H9 (cell line): ENCODE measurements around the gene MRPL39. TPM values are rescaled to one million over a fixed set of nuclear protein-coding genes. Genes with fewer than 3 reads are reported as not detected.

Experiments
- DNase-seq: peaks from one replicate; pipeline ENCODE4 v3.0.0-alpha.2; 2017
- H2AFZ ChIP-seq: one replicate; pipeline ENCODE4 v1.6.1; 2013; ENCODE audit warnings: mild to moderate bottlenecking, low read length, control low read depth, moderate library complexity
- H2AK5ac ChIP-seq: 2 replicates; pipeline ENCODE4 v1.6.1; 2013; ENCODE audit warnings: low read length, control low read depth, mixed read lengths; ENCODE audit not compliant: insufficient read length
- H2BK120ac ChIP-seq: one replicate; pipeline ENCODE4 v1.6.1; 2013; ENCODE audit warnings: low read depth, mild to moderate bottlenecking, low read length, control low read depth, inconsistent platforms; ENCODE audit not compliant: poor library complexity, severe bottlenecking
- H2BK12ac ChIP-seq: 2 replicates; pipeline ENCODE4 v1.6.1; 2013; ENCODE audit warnings: low read length, control low read depth, mixed read lengths, low read depth; ENCODE audit not compliant: insufficient read length
- H2BK15ac ChIP-seq: 2 replicates; pipeline ENCODE4 v1.6.1; 2013; ENCODE audit warnings: low read depth, low read length, control low read depth
- H2BK20ac ChIP-seq: one replicate; pipeline ENCODE4 v1.6.1; 2013; ENCODE audit warnings: low read depth, mild to moderate bottlenecking, low read length, control low read depth, inconsistent platforms; ENCODE audit not compliant: poor library complexity, severe bottlenecking
- H2BK5ac ChIP-seq: 2 replicates; pipeline ENCODE4 v1.6.1; 2013; ENCODE audit warnings: low read length, control low read depth, mixed read lengths; ENCODE audit not compliant: insufficient read length
- H3K14ac ChIP-seq: 2 replicates; pipeline ENCODE4 v1.6.1; 2013; ENCODE audit warnings: low read length, control low read depth; ENCODE audit not compliant: insufficient read depth
- H3K18ac ChIP-seq: 2 replicates; pipeline ENCODE4 v1.6.1; 2013; ENCODE audit warnings: low read depth, mild to moderate bottlenecking, mixed read lengths, low read length, control low read depth; ENCODE audit not compliant: insufficient read length
- H3K23ac ChIP-seq: 2 replicates; pipeline ENCODE4 v1.6.1; 2013; ENCODE audit warnings: low read length, control low read depth, mixed read lengths, low read depth; ENCODE audit not compliant: insufficient read length
- H3K23me2 ChIP-seq: 2 replicates; pipeline ENCODE4 v1.6.1; 2013; ENCODE audit warnings: low read depth, mild to moderate bottlenecking, mixed read lengths, low read length, control low read depth; ENCODE audit not compliant: insufficient read length, poor library complexity, severe bottlenecking
- H3K27ac ChIP-seq: 2 replicates; pipeline ENCODE4 v1.5.1; 2013; ENCODE audit warnings: low read length, control low read depth, mixed read lengths, low read depth; ENCODE audit not compliant: insufficient read length
- H3K27me3 ChIP-seq: 2 replicates; pipeline ENCODE4 v1.6.1; 2013; ENCODE audit warnings: low read length, control low read depth, inconsistent platforms; ENCODE audit not compliant: insufficient read depth
- H3K4ac ChIP-seq: 2 replicates; pipeline ENCODE4 v1.6.1; 2013; ENCODE audit warnings: low read depth, mild to moderate bottlenecking, control low read depth, inconsistent platforms, low read length, moderate library complexity
- H3K4me1 ChIP-seq: 2 replicates; pipeline ENCODE4 v1.6.1; 2013; ENCODE audit warnings: low read length, control low read depth, inconsistent platforms; ENCODE audit not compliant: insufficient read depth
- H3K4me2 ChIP-seq: 2 replicates; pipeline ENCODE4 v1.6.1; 2013; ENCODE audit warnings: low read length, control low read depth, mixed read lengths; ENCODE audit not compliant: insufficient read length, insufficient read depth
- H3K56ac ChIP-seq: 2 replicates; pipeline ENCODE4 v1.6.1; 2013; ENCODE audit warnings: low read depth, mild to moderate bottlenecking, mixed read lengths, low read length, control low read depth; ENCODE audit not compliant: insufficient read length
- H3K79me1 ChIP-seq: 2 replicates; pipeline ENCODE4 v1.6.1; 2013; ENCODE audit warnings: low read depth, mild to moderate bottlenecking, moderate library complexity, low read length, control low read depth, inconsistent platforms; ENCODE audit not compliant: insufficient read depth, poor library complexity, severe bottlenecking
- H3K79me2 ChIP-seq: 2 replicates; pipeline ENCODE4 v1.6.1; 2013; ENCODE audit warnings: low read length, control low read depth, inconsistent platforms; ENCODE audit not compliant: insufficient read depth
- H3K9ac ChIP-seq: 2 replicates; pipeline ENCODE4 v1.6.1; 2013; ENCODE audit warnings: low read length, control low read depth, mixed read lengths; ENCODE audit not compliant: insufficient read length; ENCODE audit errors: extremely low read depth
- H3K9me3 ChIP-seq: one replicate; pipeline ENCODE4 v1.6.1; 2013; ENCODE audit warnings: low read depth, low read length, inconsistent platforms; ENCODE audit not compliant: control insufficient read depth
- H3T11ph ChIP-seq: one replicate; pipeline ENCODE4 v1.6.1; 2013; ENCODE audit warnings: mild to moderate bottlenecking, low read length, control low read depth, inconsistent platforms
- H4K20me1 ChIP-seq: one replicate; pipeline ENCODE4 v1.6.1; 2013; ENCODE audit not compliant: control insufficient read depth, insufficient read length, insufficient read depth
- H4K5ac ChIP-seq: 2 replicates; pipeline ENCODE4 v1.6.1; 2013; ENCODE audit warnings: low read depth, mild to moderate bottlenecking, mixed read lengths, low read length, control low read depth; ENCODE audit not compliant: insufficient read length
- H4K8ac ChIP-seq: replicated peaks from 2 replicates; pipeline ENCODE4 v1.6.1; 2013; ENCODE audit warnings: low read length, control low read depth, mixed read lengths, low read depth; ENCODE audit not compliant: insufficient read length
- H4K91ac ChIP-seq: 2 replicates; pipeline ENCODE4 v1.6.1; 2013; ENCODE audit warnings: low read depth, mild to moderate bottlenecking, moderate library complexity, mixed read lengths, low read length, control low read depth; ENCODE audit not compliant: insufficient read length
- H3K27ac Mint-ChIP-seq, 3 experiments: 2 replicates in 2 of 3; 3 replicates in 1 of 3; pipeline ENCODE4 v1.8.0; 2020 to 2021; ENCODE audit warnings: mixed read lengths in 3 of 3, mild to moderate bottlenecking in 1 of 3, moderate library complexity in 1 of 3
- H3K27me3 Mint-ChIP-seq: 2 replicates; pipeline ENCODE4 v1.8.0; 2021; ENCODE audit warnings: low read depth, mild to moderate bottlenecking, moderate library complexity, mixed read lengths
- H3K36me3 Mint-ChIP-seq, 3 experiments: 2 replicates in 2 of 3; 3 replicates in 1 of 3; pipeline ENCODE4 v1.8.0; 2020 to 2021; ENCODE audit warnings: low read depth in 3 of 3, mixed read lengths in 3 of 3; ENCODE audit not compliant: insufficient read depth in 1 of 3
- H3K4me1 Mint-ChIP-seq, 2 experiments: 2 replicates each; pipeline ENCODE4 v1.8.0; 2020; ENCODE audit warnings: mixed read lengths in 2 of 2
- H3K4me3 Mint-ChIP-seq, 2 experiments: 2 replicates in 1 of 2; 3 replicates in 1 of 2; pipeline ENCODE4 v1.8.0; 2020 to 2021; ENCODE audit warnings: mild to moderate bottlenecking in 2 of 2, mixed read lengths in 2 of 2, moderate library complexity in 1 of 2
- H3K9me3 Mint-ChIP-seq, 2 experiments: 2 replicates in 1 of 2; 3 replicates in 1 of 2; pipeline ENCODE4 v1.8.0; 2020; ENCODE audit warnings: mild to moderate bottlenecking in 2 of 2, mixed read lengths in 2 of 2, moderate library complexity in 1 of 2
- WGBS: extraction: QIAGEN DNeasy Blood & Tissue Kit; methylation state at CpG from one replicate; pipeline ENCODE4 v1.1.7; 2013; ENCODE audit warnings: missing lambda C conversion rate, low lambda C conversion rate, mixed read lengths; ENCODE audit not compliant: insufficient read length; ENCODE audit errors: extremely low coverage; 5-methylcytosine and 5-hydroxymethylcytosine counted together
- total RNA-seq: library from RNA; stranded (reverse); gene quantifications from 2 replicates; pipeline ENCODE4 v1.2.1, GENCODE V29; 2021
- TF ChIP-seq, protein P1 (sequence below): fragments of 200-600 bp; sonication (generic); conservative IDR thresholded peaks from 3 replicates; pipeline ENCODE4 v1.8.0; 2021; ENCODE audit warnings: antibody characterized with exemption, mild to moderate bottlenecking

Gene MRPL39
- total RNA-seq, 1 experiment from 2014 or later = 58.8 TPM

GRCh38 chr21:25582888-25583287, 24.4 kb downstream of the MRPL39 start:
- Histone ChIP-seq H2BK15ac (no peak overlapping the region), H3K79me1 (no peaks in the 10 kb centered on the region), H3K4ac (no peak overlapping the region), H2BK120ac (no peak overlapping the region), H3K23me2 (no peaks in the 10 kb centered on the region), H3K23ac (no peak overlapping the region), H2AK5ac (no peak overlapping the region), H3K14ac (no peak overlapping the region), H2BK12ac (no peak overlapping the region), H3K18ac (no peak overlapping the region), H2BK20ac (no peak overlapping the region), H4K91ac (no peak overlapping the region), H3K79me2 (no peaks in the 10 kb centered on the region), H4K8ac (no peak overlapping the region), H4K20me1 (no peaks in the 10 kb centered on the region), H3K4me1 (no peaks in the 10 kb centered on the region), H3K27ac (no peak overlapping the region), H3K27me3 (no peaks in the 10 kb centered on the region), H3K9ac (no peak overlapping the region), H4K5ac (no peak overlapping the region), H3K56ac (no peak overlapping the region), H2AFZ (no peak overlapping the region), H3K9me3 (no peaks in the 10 kb centered on the region), H3K4me2 (no peak overlapping the region), H3T11ph (no peak overlapping the region), H2BK5ac (no peak overlapping the region)
- Mint-ChIP-seq H3K9me3 (no peaks in the 10 kb centered on the region), H3K36me3 (peaks cover 1 to 24% (median 13%) of the 10 kb centered on the region in 3 experiments; a peak in 5 of 7 replicates), H3K27me3 (no peaks in the 10 kb centered on the region), H3K27ac (no peak overlapping the region; a peak in 1 of 7 replicates), H3K4me3 (no peak overlapping the region), H3K4me1 (no peaks in the 10 kb centered on the region)
- DNase-seq = no peak
- WGBS = no CpG with 5 or more reads among the region's 5 CpGs
- TF ChIP-seq, protein P1, sequence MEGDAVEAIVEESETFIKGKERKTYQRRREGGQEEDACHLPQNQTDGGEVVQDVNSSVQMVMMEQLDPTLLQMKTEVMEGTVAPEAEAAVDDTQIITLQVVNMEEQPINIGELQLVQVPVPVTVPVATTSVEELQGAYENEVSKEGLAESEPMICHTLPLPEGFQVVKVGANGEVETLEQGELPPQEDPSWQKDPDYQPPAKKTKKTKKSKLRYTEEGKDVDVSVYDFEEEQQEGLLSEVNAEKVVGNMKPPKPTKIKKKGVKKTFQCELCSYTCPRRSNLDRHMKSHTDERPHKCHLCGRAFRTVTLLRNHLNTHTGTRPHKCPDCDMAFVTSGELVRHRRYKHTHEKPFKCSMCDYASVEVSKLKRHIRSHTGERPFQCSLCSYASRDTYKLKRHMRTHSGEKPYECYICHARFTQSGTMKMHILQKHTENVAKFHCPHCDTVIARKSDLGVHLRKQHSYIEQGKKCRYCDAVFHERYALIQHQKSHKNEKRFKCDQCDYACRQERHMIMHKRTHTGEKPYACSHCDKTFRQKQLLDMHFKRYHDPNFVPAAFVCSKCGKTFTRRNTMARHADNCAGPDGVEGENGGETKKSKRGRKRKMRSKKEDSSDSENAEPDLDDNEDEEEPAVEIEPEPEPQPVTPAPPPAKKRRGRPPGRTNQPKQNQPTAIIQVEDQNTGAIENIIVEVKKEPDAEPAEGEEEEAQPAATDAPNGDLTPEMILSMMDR = no peak
